ENCODE measurements around the gene RIMBP2.

Gene RIMBP2

DNA sequence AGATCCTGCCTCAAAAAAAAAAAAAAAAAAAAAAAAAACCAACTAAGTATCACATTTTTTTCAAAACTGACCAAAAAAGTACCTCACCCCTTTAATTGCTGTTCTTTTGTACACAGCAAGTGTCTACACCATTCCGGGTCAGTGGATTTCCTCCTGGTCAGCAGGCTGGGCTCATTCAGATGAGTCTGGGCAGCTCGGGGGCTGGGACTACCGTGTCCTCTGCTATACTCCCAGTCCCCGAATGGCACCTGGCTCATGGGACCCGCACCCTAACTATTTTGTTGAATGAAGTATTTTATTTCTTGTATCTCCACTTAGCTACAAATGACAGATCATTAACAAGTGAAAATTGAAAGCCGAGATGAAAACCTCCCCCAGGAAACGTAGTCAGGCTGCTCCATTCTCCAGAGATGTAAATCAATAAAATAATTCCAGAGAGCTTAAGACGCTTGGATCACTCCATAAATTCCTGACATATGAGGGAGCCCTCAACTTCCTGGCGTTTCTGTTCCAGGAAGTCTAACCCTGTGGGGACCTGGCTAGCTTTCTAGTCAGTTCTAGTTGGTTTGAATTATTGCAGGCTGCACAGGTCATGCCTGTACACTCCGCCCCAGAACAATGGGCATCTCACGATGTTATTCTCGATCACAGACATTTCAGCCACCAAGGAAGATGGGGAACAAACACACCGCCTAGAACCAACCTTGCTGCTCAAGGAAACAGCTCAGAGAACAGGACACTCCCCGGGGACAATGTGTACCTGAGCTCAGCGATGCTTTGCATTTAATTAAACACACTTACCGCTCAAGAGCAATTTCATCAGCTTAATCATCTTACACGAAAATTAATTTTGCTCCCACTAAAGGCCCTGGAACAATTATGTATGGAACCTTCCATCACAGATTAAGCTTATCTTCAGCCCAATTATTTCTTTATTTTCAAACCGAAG is 76.3 kb downstream of the RIMBP2 start:
- TF ChIP-seq, protein P1, sequence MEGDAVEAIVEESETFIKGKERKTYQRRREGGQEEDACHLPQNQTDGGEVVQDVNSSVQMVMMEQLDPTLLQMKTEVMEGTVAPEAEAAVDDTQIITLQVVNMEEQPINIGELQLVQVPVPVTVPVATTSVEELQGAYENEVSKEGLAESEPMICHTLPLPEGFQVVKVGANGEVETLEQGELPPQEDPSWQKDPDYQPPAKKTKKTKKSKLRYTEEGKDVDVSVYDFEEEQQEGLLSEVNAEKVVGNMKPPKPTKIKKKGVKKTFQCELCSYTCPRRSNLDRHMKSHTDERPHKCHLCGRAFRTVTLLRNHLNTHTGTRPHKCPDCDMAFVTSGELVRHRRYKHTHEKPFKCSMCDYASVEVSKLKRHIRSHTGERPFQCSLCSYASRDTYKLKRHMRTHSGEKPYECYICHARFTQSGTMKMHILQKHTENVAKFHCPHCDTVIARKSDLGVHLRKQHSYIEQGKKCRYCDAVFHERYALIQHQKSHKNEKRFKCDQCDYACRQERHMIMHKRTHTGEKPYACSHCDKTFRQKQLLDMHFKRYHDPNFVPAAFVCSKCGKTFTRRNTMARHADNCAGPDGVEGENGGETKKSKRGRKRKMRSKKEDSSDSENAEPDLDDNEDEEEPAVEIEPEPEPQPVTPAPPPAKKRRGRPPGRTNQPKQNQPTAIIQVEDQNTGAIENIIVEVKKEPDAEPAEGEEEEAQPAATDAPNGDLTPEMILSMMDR (IDR thresholded peaks at IDR 0.05; ENCODE audit: low read depth, low read length, missing control alignments): no peak
- no peak overlapping the region for H3K4me3 ChIP-seq (replicated peaks; ENCODE audit: low read depth, low read length)
- DNase-seq (ENCODE audit: extremely low read depth, low read depth): no peak

DNA sequence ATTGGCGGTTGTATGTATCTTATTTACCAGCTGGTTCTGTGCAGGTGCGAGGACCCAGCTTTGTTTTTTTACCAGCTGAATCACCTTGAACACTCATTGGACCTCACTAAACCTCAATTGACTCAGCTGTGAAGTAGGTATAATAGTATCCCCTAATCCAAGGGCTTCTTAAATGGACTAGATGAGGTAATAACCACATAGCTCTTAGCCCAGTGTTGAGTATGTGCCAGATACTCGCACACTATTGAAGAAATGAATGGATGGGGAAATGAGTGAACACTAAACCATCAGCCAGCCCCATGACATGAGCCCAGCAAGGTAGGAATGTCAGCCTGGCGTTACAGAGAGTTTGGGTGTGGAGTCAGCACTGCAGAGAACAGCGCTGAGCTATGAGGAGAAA is 79.7 kb downstream of the RIMBP2 start:
- no peak for DNase-seq (ENCODE audit: extremely low read depth, low read depth)
- no peak overlapping the region for H3K4me3 ChIP-seq (replicated peaks; ENCODE audit: low read depth, low read length)
- TF ChIP-seq, protein P1 (IDR thresholded peaks at IDR 0.05; ENCODE audit: low read depth, low read length, missing control alignments): no peak

DNA sequence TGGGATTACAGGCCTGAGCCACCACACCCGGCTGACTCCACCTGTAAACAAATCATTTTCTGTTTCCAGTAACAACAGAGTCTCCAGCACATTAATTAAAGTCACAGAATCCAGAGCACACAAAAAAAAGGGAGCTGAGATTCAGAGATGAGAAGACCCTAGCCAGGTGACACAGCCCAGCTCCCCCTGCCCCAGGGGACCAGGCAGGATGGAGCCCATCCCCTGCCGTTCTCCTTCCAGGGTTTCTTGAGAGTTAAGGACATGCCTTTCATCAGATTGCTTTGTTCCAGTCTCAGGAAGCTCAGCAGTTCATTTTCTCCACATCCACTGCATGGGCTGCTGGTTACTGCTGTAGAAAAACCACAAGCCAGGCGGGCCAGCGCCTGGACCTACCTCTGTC is 81.2 kb downstream of the RIMBP2 start:
- TF ChIP-seq, protein P1 (IDR thresholded peaks at IDR 0.05; ENCODE audit: low read depth, low read length, missing control alignments): no peak
- no peak for DNase-seq (ENCODE audit: extremely low read depth, low read depth)
- no peak overlapping the region for H3K4me3 ChIP-seq (replicated peaks; ENCODE audit: low read depth, low read length)

DNA sequence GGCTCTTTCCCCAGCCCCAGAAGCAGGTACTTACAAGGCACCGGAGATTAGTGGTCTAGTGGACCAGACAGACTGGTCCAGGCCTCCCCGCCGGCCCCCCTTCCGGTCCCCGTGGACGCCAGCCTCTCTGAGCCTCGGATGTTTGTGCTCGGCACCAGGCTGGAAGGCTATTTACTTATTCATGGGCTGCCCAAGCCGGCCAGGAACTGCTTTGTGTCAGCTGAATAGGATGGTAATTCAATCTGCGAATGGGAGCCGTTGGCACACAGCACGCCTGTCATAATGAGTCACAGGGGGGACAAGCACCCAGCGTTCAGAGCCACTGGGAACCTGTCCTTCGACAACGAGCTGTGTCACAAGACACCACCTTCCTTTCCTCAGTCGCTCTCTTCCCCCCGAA is 82.3 kb downstream of the RIMBP2 start:
- DNase-seq (ENCODE audit: extremely low read depth, low read depth): no peak
- TF ChIP-seq, protein P1 (IDR thresholded peaks at IDR 0.05; ENCODE audit: low read depth, low read length, missing control alignments): no peak
- no peak overlapping the region for H3K4me3 ChIP-seq (replicated peaks; ENCODE audit: low read depth, low read length)

DNA sequence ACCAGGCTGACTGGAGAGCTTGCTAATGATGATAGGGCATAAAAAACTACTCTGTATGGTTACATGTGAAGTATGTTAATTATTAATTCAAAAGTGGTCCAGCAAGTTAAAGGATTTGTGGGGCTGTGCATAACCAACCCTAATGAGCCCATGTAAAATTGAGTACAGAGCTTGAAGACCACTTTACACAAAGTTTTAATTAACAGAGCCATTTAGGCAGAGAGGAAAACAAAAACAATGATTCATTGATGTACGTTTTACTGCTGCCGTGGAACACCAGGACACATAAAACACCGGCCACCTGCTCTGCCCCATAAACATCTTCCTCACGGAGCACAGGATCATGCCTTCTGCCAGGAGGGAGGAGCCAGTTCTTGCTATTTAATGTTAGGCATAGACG is 83.5 kb downstream of the RIMBP2 start:
- TF ChIP-seq, protein P1 (IDR thresholded peaks at IDR 0.05; ENCODE audit: low read depth, low read length, missing control alignments): no peak
- DNase-seq (ENCODE audit: extremely low read depth, low read depth): no peak
- H3K4me3 ChIP-seq (replicated peaks; ENCODE audit: low read depth, low read length): no peak overlapping the region

DNA sequence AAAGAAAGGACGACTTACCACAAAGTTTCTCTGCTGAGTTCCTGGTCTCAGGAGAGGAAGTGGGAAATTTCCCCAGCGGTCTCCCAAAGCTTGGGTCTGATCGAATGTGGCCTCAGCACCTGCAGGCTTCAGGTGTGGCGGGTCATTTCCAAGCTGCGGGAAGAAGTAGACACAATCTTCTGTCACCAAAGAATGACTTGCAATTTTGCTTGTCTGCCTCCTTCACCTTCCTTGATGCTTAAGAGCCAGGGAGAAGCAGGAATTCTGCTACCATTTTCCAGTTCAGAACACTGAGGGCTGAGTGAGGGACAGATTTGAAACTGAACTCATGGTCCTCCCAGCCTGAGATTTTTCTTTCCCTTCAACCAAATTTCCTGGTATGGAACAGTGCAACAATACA is 87.8 kb downstream of the RIMBP2 start:
- no peak for DNase-seq (ENCODE audit: extremely low read depth, low read depth)
- no peak overlapping the region for H3K4me3 ChIP-seq (replicated peaks; ENCODE audit: low read depth, low read length)
- TF ChIP-seq, protein P1 (IDR thresholded peaks at IDR 0.05; ENCODE audit: low read depth, low read length, missing control alignments): no peak

Data from HFF-Myc (cell line).